T47D (cell line): Measurements from ENCODE around the gene SEC24D.

ENCODE experiments used
- DNase-seq, 2 experiments: peaks; one replicate each; pipeline versions ENCODE4 v3.0.0 to v3.0.0-alpha.2; 2011 to 2012; ENCODE audit warnings: low read depth in 1 of 2, low spot score in 1 of 2
- JUND ChIP-seq: IDR thresholded peaks from 2 replicates; pipeline ENCODE4 v1.6.1; 2012; ENCODE audit warnings: low read depth
- in situ Hi-C: cut with HindIII; loops from 2 replicates; pipeline ENCODE4 v1.10.0; 2016; ENCODE audit warnings: low sequenced_read_pairs, low pct_unique_long_range_greater_than_20kb

The SEC24D gene

GRCh38 chr4:118721752-118722151 lies 114.2 kb downstream of the SEC24D start:
- TF ChIP-seq JUND = no peak
- no peak for DNase-seq
- in situ Hi-C loops = no loop called here

DNA sequence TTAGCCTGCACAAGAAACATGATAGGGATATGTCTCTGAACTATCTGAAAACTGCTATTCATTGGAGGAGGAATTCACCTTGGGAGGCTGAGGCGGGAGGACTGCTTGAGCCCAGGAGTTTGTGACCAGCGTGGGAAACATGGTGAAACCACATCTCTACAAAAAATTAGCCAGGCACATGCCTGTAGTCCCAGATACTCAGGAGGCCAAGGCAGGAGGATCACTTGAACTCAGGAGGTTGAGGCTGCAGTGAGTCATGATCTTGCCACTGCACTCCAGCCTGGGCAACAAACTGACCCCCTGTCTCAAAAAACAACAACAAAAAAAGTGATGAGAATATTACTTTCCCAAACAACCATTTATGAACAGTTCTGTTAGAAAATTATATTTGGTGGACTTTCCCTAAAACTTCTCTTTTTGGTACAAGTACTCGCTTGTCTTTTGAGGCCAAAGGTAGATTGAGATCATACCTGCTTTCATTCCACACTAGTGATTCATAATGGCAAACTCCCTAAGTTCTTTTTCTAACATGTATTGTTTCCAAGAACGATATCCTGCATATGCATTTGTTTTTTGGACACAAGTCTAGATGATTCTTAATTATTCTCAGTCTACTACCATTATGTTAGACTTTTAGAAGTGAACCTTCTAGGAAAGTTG lies 117.3 kb downstream of the SEC24D start:
- TF ChIP-seq JUND = no peak

DNA sequence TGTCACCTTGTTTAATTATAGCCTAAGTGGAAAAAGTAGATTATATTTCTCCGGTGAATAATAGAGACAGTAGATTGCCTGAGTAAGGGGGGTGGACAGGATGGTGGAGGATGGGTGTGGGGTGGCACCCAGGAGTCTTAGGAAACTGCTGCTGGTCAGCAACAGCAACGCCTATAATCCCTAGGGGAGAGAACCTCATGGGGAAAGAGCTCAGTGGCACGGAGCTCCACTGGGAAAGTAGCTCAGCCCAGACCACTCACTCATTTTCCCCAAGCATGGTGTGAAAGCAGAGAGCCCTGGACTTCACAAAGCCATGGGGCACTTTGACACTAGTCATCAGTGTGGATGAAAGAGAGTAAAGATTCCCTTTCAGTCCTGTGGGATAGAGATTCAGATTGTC lies 119.6 kb downstream of the SEC24D start:
- in situ Hi-C loops = no loop called here
- TF ChIP-seq JUND = no peak
- DNase-seq = no peak

More for the DNA sequence above, 117.3 kb downstream of the SEC24D start:
- no peak for DNase-seq
- in situ Hi-C loops = no loop called here

DNA sequence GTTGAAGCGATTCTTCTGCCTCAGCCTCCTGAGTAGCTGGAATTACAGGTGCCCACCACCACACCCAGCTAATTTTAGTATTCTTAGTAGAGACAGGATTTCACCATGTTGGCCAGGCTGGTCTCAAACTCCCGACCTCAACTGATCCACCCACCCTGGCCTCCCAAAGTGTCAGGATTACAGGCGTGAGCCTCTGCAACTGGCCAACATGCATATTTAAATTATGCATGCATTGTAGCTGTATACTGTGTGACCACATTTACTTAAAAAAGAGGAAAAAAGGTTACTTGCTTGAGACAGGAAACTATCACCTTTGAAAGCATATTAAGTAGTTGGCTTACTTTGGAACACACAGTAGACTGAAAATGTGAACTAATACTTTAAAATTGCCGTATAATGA lies 121.2 kb downstream of the SEC24D start:
- TF ChIP-seq JUND = no peak
- in situ Hi-C loops = no loop called here
- DNase-seq = no peak

GRCh38 chr4:118712872-118713271 lies 123.1 kb downstream of the SEC24D start:
- no peak for DNase-seq
- TF ChIP-seq JUND = no peak
- in situ Hi-C loops = no loop called here

DNA sequence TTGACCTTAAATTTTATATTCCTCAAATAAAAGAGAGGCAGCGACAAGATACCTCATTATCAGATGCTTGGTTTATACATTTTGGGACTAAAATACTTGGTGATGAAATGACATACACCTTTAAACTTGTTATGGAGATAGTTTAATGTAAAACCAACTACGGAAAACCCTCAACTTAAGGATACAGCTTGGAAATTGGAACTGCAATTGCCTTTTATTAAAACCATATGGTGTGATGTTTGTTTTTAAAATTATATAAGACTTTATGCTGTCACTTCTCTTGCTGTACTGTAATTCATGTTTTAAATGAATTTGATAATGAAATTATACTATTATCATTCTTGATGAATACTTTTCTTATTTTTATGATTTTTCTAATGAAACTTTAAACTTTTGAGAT lies 124.9 kb downstream of the SEC24D start:
- TF ChIP-seq JUND = no peak
- in situ Hi-C loops = no loop called here
- no peak for DNase-seq

DNA sequence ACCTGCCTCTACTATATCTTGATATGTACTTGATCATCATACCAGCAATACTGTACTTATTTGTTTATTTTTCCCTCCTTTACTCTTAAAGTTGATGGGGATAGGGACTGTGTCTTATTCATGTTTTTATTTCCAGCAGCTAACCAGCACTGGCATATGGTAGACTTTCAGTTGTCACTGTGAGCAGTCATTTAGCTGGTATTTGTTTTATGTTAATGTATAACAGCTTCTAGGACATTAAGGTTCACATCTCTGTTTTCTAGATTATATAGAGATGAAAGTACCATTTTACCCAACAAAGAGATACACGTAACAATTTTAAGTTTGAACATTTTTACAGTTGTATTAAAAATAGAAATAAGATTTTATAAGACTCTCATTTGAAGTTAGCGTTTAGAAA lies 132.8 kb downstream of the SEC24D start:
- no peak for TF ChIP-seq JUND
- in situ Hi-C loops = no loop called here
- DNase-seq = no peak

GRCh38 chr4:118684873-118685811 lies 150.8 kb downstream of the SEC24D start, which contains the start of gene METTL14:
METTL14 (plus strand) TSS chr4:118685392; CDS start chr4:118685535, 143 bp downstream.
- DNase-seq = peak; percentile 47 to 89
- in situ Hi-C loops = no loop called here
- TF ChIP-seq JUND = no peak

GRCh38 chr4:118683513-118683912 lies 152.4 kb downstream of the SEC24D start:
- peak in 1 of 2 experiments; percentile 14 for DNase-seq
- TF ChIP-seq JUND = no peak
- in situ Hi-C loops = no loop called here

- in situ Hi-C loops = no loop called here
These were observed 153.0 kb downstream of the SEC24D start for GRCh38 chr4:118682928-118683327.

GRCh38 chr4:118680808-118681207 lies 155.1 kb downstream of the SEC24D start:
- DNase-seq = peak in 1 of 2 experiments; percentile 1
- no peak for TF ChIP-seq JUND
- in situ Hi-C loops = no loop called here

More at GRCh38 chr4:118682928-118683327, 153.0 kb downstream of the SEC24D start:
- no peak for TF ChIP-seq JUND
- DNase-seq = peak in 1 of 2 experiments; percentile 25

DNA sequence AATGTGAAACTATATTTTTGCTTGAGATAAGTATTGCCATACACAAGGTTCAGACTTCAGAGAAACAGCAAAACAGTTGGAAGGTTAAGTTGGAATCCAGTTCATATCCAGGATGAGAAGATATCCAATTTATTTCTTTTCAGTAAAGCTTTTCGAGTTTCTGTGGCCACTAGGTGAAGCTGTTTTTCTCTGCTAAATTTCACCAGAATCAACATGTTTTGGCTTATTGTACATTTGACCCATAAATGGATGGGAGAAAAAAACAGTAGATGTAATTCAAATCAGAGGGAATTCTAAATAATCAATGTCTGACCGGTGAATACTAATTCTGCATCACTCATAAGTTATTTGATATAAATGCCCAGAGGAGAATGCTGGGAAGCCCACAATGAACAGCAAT lies 159.8 kb downstream of the SEC24D start:
- TF ChIP-seq JUND = no peak
- in situ Hi-C loops = no loop called here
- no peak for DNase-seq
